OCI-M1 (cell line): Measurements from ENCODE around the gene CMTM4.
A peak's percentile ranks its signal among the peaks of the same experiment; 100 is the strongest.
"Not testable (repeated sequence)": the region's sequence is repeated elsewhere in the genome, so short reads cannot be mapped to it uniquely, and the experiment has no call there.

ENCODE experiments used
- DNase-seq: peaks from one replicate; lab custom pipeline; 2025; lab: John Stamatoyannopoulos, UW

Gene CMTM4

GRCh38 chr16:66616169-66616568 is 80.4 kb downstream of the CMTM4 start:
- DNase-seq, result no peak

- DNase-seq, result no peak
Observed at GRCh38 chr16:66614161-66614802, 82.3 kb downstream of the CMTM4 start.

- no peak for DNase-seq
Observed at GRCh38 chr16:66612422-66612821, 84.1 kb downstream of the CMTM4 start.

GRCh38 chr16:66611911-66612310 is 84.6 kb downstream of the CMTM4 start:
- not testable (repeated sequence) for DNase-seq

- no peak for DNase-seq
Observed at GRCh38 chr16:66610111-66610820, 86.3 kb downstream of the CMTM4 start.

GRCh38 chr16:66609139-66609510 is 87.4 kb downstream of the CMTM4 start:
- DNase-seq, result no peak

- peak; percentile 87 for DNase-seq
Observed at GRCh38 chr16:66608241-66609138, 88.1 kb downstream of the CMTM4 start.

GRCh38 chr16:66605979-66606751 is 90.4 kb downstream of the CMTM4 start:
- DNase-seq, result no peak

GRCh38 chr16:66605177-66605978 is 91.2 kb downstream of the CMTM4 start:
- DNase-seq, result peak; percentile 60

- DNase-seq, result peak; percentile 83
Observed at GRCh38 chr16:66604376-66605176, 92.0 kb downstream of the CMTM4 start, which contains the start of gene CMTM3. CMTM3 (plus strand) TSS chr16:66604704; CDS start chr16:66604806, 102 bp downstream.

GRCh38 chr16:66603537-66604375 is 92.8 kb downstream of the CMTM4 start:
- DNase-seq, result peak; percentile 82

- no peak for DNase-seq
Observed at GRCh38 chr16:66601471-66601870, 95.1 kb downstream of the CMTM4 start.

GRCh38 chr16:66600477-66600876 is 96.1 kb downstream of the CMTM4 start:
- DNase-seq, result no peak

GRCh38 chr16:66599726-66600125 is 96.8 kb downstream of the CMTM4 start:
- no peak for DNase-seq

- DNase-seq, result no peak
Observed at GRCh38 chr16:66598111-66598510, 98.4 kb downstream of the CMTM4 start.

- DNase-seq, result no peak
Observed at GRCh38 chr16:66596986-66597848, 99.3 kb downstream of the CMTM4 start.

- not testable (repeated sequence) for DNase-seq
Observed at GRCh38 chr16:66596559-66596958, 100.0 kb downstream of the CMTM4 start.

- no peak for DNase-seq
Observed at GRCh38 chr16:66594739-66595138, 101.8 kb downstream of the CMTM4 start.
